ENCODE data around the gene LYST. TPM values are rescaled to one million over a fixed set of nuclear protein-coding genes. Genes with fewer than 3 reads are reported as not detected.
A peak's percentile ranks its signal among the peaks of the same experiment; 100 is the strongest.

The LYST gene
- total and polyA plus RNA-seq, 2 of the 8 experiments (the other 6 are each of a cell fraction or from before 2014, with no cell fraction given) = 0.29 to 0.58 TPM

- no peak overlapping the region for H4K91ac ChIP-seq (replicated peaks; ENCODE audit: insufficient read length, low read length)
- H2AK5ac ChIP-seq (ENCODE audit: low read depth, low read length) = peak overlapping the region; percentile 19; the same call in 1 of the 2 replicates
- no peaks in the 10 kb centered on the region for H3K79me1 ChIP-seq (ENCODE audit: low read depth, low read length)
- no peaks in the 10 kb centered on the region for H3K9me3 ChIP-seq (ENCODE audit: insufficient read depth in 2 of 2, low read depth in 1 of 2, low read length in 1 of 2)
- no peak overlapping the region for H2BK120ac ChIP-seq (replicated peaks; ENCODE audit: low read depth, low read length)
- DNase-seq (ENCODE audit: low read depth in 1 of 2, low spot score in 2 of 2) = no peak
- H4K5ac ChIP-seq (ENCODE audit: insufficient read length, low read depth, low read length) = no peak overlapping the region
- H4K8ac ChIP-seq (ENCODE audit: extremely low read depth, insufficient read depth, low read length) = no peak overlapping the region
- no peak for FAIRE-seq
- no peak overlapping the region for H3K56ac ChIP-seq (replicated peaks; ENCODE audit: insufficient read length, low read depth, low read length)
- peak overlapping the region; percentile 68; the same call in 1 of the 2 replicates for H2BK5ac ChIP-seq (ENCODE audit: low read depth, low read length)
- no peak overlapping the region for H3K23ac ChIP-seq (ENCODE audit: insufficient read length)
- H3K27me3 ChIP-seq (replicated peaks in 1 of 4; ENCODE audit: control insufficient read depth in 3 of 4, extremely low read depth in 1 of 4, insufficient read depth in 3 of 4, low read length in 3 of 4) = no peaks in the 10 kb centered on the region
- peak overlapping the region; percentile 33; the same call in 1 of the 2 replicates for H3K18ac ChIP-seq (ENCODE audit: extremely low read depth, low read length)
- 67% methylated on average over 8 of the region's 8 CpGs; no CpG with 5 or more reads in 1 of the 2 experiments for WGBS, 2 experiments (ENCODE audit: extremely low coverage in 1 of 2, insufficient coverage in 1 of 2, insufficient read length in 1 of 2, insufficient replicate concordance in 2 of 2, low coverage in 1 of 2, low lambda C conversion rate in 2 of 2, missing lambda C conversion rate in 1 of 2)
- H3K4me2 ChIP-seq (ENCODE audit: insufficient read depth in 1 of 2, low read depth in 2 of 2, low read length in 2 of 2) = peak overlapping the region; percentile 19 to 56; a peak in 3 of 4 replicates
- H4K20me1 ChIP-seq (replicated peaks in 1 of 2; ENCODE audit: control insufficient read depth in 1 of 2, insufficient read depth in 2 of 2, low read length in 2 of 2) = no peaks in the 10 kb centered on the region
- H3K36me3 ChIP-seq (ENCODE audit: control insufficient read depth in 2 of 4, insufficient read depth in 4 of 4, low read length in 3 of 4) = no peaks in the 10 kb centered on the region; a peak in 2 of 8 replicates
- H3K4me3 ChIP-seq (ENCODE audit: extremely low read depth in 1 of 4, insufficient read depth in 2 of 4, low read depth in 3 of 4, low read length in 4 of 4) = peak overlapping the region in 3 of 4 experiments; percentile 40 to 52 (median 45); a peak in 6 of 8 replicates
- peaks cover 0 to 42% of the 10 kb centered on the region in 2 experiments; a peak in 2 of 4 replicates for H3K79me2 ChIP-seq (ENCODE audit: control insufficient read depth in 1 of 2, insufficient read depth in 2 of 2, low read length in 2 of 2)
- H3K27ac ChIP-seq (ENCODE audit: low read depth, low read length) = peak overlapping the region; percentile 59
- H3K4ac ChIP-seq (replicated peaks; ENCODE audit: insufficient read length, low read depth, low read length) = no peak overlapping the region
- no peak overlapping the region for H3K14ac ChIP-seq (ENCODE audit: insufficient read length)
- peak overlapping the region; percentile 16; the same call in 1 of the 2 replicates for H2AFZ ChIP-seq (ENCODE audit: low read length)
- ChIA-PET CTCF (ENCODE audit: partially characterized antibody) (interaction anchor here (0.6 to 1.2 kb wide), 2 partner anchors 8 to 11 kb away, joined by 3 to 4 read pairs; no protein-coding TSS in a partner anchor), POLR2A (ENCODE audit: partially characterized antibody) (interaction anchor here (1.6 to 2.0 kb wide), 3 partner anchors 13 to 165 kb away, joined by 4 to 6 read pairs (median 6); partner anchors contain the start of gene B3GALNT2)
- peaks cover 0 to 27% (median 15%) of the 10 kb centered on the region in 4 experiments; a peak in 5 of 7 replicates for H3K4me1 ChIP-seq (replicated peaks in 1 of 4; ENCODE audit: control insufficient read depth in 3 of 4, insufficient read depth in 4 of 4, low read length in 3 of 4)
- peak overlapping the region; percentile 8 to 71 (median 38) for H3K9ac ChIP-seq (replicated peaks in 1 of 4; ENCODE audit: extremely low read depth in 1 of 4, low read depth in 3 of 4, low read length in 3 of 4)
- H2BK20ac ChIP-seq (ENCODE audit: low read length) = peak overlapping the region; percentile 41
- H2BK12ac ChIP-seq (ENCODE audit: low read depth, low read length) = peak overlapping the region; percentile 64; the same call in 1 of the 2 replicates
- no peak overlapping the region for H2BK15ac ChIP-seq (ENCODE audit: low read length)
- peaks cover 8% of the 10 kb centered on the region; the same call in 1 of the 2 replicates for H3K23me2 ChIP-seq (ENCODE audit: low read depth, low read length)
- TF ChIP-seq POLR2AphosphoS5 (IDR thresholded peaks at IDR 0.05; ENCODE audit: low read depth, low read length) (peak; percentile 61; the same call in 1 of the 2 replicates), RNF2 (IDR thresholded peaks at IDR 0.05; ENCODE audit: borderline replicate concordance, low read depth, low read length, missing control alignments, poor library complexity, severe bottlenecking) (no peak), CHD1 (IDR thresholded peaks at IDR 0.05; ENCODE audit: low read depth, low read length) (no peak), KDM1A (IDR thresholded peaks at IDR 0.05; ENCODE audit: borderline replicate concordance, low read length) (no peak), TAF1 (IDR thresholded peaks at IDR 0.05; ENCODE audit: low read depth, low read length) (peak; percentile 58; the same call in 1 of the 2 replicates), RAD21 (IDR thresholded peaks at IDR 0.05 in 1 of 2, conservative IDR thresholded peaks at IDR 0.05 in 1 of 2; ENCODE audit: low read depth in 2 of 2, low read length in 2 of 2) (no peak), POU5F1 (IDR thresholded peaks at IDR 0.05; ENCODE audit: low read depth, low read length) (no peak), SIRT6 (IDR thresholded peaks at IDR 0.05; ENCODE audit: low read length) (no peak), TBP (IDR thresholded peaks at IDR 0.05; ENCODE audit: low read depth, low read length) (peak; percentile 39; the same call in 1 of the 2 replicates), EGR1 (IDR thresholded peaks at IDR 0.05; ENCODE audit: borderline replicate concordance, low read depth, low read length) (no peak), SIX5 (IDR thresholded peaks at IDR 0.05; ENCODE audit: low read depth, low read length) (no peak), KDM4A (IDR thresholded peaks at IDR 0.05; ENCODE audit: low read depth, low read length, severe bottlenecking) (peak; percentile 27)
Observed at GRCh38 chr1:235670157-235670776, 196.4 kb downstream of the LYST start.

All from H1 (cell line).